ENCODE data around the gene TOLLIP.

DNA sequence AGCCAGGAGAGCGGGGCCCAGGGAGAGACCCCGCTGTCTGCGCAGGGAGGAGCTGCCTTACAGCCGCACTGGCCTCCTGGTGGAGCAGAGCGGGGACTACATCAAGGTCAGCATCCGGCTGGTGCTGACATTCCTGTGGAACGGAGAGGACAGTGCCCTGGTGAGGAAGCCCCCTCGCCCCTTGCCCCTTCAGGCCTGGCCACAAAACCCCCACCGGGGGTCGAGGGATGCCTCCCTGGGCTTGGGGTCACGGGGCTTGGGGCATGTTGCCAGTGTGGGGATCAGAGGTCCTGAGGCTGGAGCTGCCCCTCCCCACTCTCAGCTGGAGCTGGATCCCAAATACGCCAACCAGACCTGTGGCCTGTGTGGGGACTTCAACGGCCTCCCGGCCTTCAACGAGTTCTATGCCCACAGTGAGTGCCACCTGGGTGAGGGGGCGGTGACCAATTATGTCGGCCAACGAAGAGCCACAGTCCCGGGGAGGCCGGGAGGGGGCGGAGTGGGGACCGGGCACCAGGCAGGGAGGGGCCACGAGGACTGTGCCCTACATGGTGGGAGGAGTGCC, 82.4 kb downstream of the TOLLIP start:
- TF ChIP-seq, protein P1, sequence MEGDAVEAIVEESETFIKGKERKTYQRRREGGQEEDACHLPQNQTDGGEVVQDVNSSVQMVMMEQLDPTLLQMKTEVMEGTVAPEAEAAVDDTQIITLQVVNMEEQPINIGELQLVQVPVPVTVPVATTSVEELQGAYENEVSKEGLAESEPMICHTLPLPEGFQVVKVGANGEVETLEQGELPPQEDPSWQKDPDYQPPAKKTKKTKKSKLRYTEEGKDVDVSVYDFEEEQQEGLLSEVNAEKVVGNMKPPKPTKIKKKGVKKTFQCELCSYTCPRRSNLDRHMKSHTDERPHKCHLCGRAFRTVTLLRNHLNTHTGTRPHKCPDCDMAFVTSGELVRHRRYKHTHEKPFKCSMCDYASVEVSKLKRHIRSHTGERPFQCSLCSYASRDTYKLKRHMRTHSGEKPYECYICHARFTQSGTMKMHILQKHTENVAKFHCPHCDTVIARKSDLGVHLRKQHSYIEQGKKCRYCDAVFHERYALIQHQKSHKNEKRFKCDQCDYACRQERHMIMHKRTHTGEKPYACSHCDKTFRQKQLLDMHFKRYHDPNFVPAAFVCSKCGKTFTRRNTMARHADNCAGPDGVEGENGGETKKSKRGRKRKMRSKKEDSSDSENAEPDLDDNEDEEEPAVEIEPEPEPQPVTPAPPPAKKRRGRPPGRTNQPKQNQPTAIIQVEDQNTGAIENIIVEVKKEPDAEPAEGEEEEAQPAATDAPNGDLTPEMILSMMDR (IDR thresholded peaks at IDR 0.05), result no peak
- TF ChIP-seq POLR2A (IDR thresholded peaks at IDR 0.05), result no peak

All from right lobe of liver (tissue), 4 donors.